Measurements from ENCODE around the gene DEK.
A peak's percentile ranks its signal among the peaks of the same experiment; 100 is the strongest.
"Not testable (repeated sequence)": the region's sequence is repeated elsewhere in the genome, so short reads cannot be mapped to it uniquely, and the experiment has no call there.

Gene DEK

GRCh38 chr6:18242062-18242851 is 22.1 kb downstream of the DEK start:
- DNase-seq (ENCODE audit: low spot score) = peak; percentile 62
- ChIA-PET CTCF (no interaction called here), POLR2A (ENCODE audit: low non-redundant PET) (no interaction called here)
- H3K27ac ChIP-seq = peak overlapping the region; percentile 82
- TF ChIP-seq, protein P1, sequence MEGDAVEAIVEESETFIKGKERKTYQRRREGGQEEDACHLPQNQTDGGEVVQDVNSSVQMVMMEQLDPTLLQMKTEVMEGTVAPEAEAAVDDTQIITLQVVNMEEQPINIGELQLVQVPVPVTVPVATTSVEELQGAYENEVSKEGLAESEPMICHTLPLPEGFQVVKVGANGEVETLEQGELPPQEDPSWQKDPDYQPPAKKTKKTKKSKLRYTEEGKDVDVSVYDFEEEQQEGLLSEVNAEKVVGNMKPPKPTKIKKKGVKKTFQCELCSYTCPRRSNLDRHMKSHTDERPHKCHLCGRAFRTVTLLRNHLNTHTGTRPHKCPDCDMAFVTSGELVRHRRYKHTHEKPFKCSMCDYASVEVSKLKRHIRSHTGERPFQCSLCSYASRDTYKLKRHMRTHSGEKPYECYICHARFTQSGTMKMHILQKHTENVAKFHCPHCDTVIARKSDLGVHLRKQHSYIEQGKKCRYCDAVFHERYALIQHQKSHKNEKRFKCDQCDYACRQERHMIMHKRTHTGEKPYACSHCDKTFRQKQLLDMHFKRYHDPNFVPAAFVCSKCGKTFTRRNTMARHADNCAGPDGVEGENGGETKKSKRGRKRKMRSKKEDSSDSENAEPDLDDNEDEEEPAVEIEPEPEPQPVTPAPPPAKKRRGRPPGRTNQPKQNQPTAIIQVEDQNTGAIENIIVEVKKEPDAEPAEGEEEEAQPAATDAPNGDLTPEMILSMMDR (conservative IDR thresholded peaks at IDR 0.05; ENCODE audit: low read depth) = no peak

DNA sequence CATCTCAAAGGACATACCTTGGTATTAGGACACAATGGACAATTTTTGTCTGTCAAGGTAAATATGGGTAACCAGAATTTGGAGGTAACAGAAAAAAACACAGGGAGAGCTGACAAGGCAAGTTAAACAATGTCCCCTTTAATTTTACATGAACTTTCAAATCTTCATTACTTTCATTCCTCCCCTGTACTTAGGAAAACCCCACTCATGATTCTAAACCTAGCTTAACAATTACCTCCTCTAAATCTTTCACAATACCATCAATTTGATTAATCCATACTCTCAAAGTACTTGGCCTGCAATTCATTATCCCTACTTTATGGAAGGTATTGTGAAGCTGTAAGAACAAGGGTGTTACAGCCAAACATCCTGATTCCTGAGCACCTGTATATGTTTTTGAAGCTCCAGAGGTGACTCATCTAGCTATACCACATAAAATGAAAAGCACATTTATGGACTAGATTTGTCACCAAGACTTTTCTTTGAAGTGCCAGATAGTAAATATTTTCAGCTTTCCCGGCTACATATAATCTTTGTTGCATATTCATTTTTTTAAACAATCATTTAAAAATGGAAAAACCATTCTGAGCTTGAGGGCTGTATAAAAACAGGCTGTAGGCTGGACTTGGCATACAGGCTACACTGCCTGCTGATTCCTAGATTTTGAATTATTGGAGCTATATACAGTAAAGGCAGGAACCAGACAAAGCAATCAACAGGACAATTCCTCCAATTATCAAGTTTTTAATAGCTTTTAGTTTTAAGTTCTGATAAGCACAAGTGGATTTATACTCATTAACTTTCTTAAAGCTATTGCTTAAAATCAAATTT is 22.9 kb downstream of the DEK start:
- H3K27ac ChIP-seq = peak overlapping the region; percentile 82
- DNase-seq (ENCODE audit: low spot score) = no peak
- CTCF ChIA-PET = no interaction called here
- POLR2A ChIA-PET (ENCODE audit: low non-redundant PET) = no interaction called here
- TF ChIP-seq, protein P1 (conservative IDR thresholded peaks at IDR 0.05; ENCODE audit: low read depth) = no peak

- POLR2A ChIA-PET (ENCODE audit: low non-redundant PET) = no interaction called here
- TF ChIP-seq, protein P1 (conservative IDR thresholded peaks at IDR 0.05; ENCODE audit: low read depth) = no peak
- CTCF ChIA-PET = no interaction called here
- DNase-seq (ENCODE audit: low spot score) = no peak
- no peak overlapping the region for H3K27ac ChIP-seq
These were observed 24.1 kb downstream of the DEK start for GRCh38 chr6:18240230-18240629.

GRCh38 chr6:18237167-18237566 is 27.2 kb downstream of the DEK start:
- POLR2A ChIA-PET (ENCODE audit: low non-redundant PET) = no interaction called here

GRCh38 chr6:18235524-18235923 is 28.8 kb downstream of the DEK start:
- no peak overlapping the region for H3K27ac ChIP-seq
- POLR2A ChIA-PET (ENCODE audit: low non-redundant PET) = no interaction called here
- CTCF ChIA-PET = no interaction called here
- no peak for DNase-seq (ENCODE audit: low spot score)
- TF ChIP-seq, protein P1 (conservative IDR thresholded peaks at IDR 0.05; ENCODE audit: low read depth) = no peak

More at GRCh38 chr6:18237167-18237566, 27.2 kb downstream of the DEK start:
- CTCF ChIA-PET = no interaction called here
- no peak overlapping the region for H3K27ac ChIP-seq
- TF ChIP-seq, protein P1 (conservative IDR thresholded peaks at IDR 0.05; ENCODE audit: low read depth) = no peak
- DNase-seq (ENCODE audit: low spot score) = no peak

DNA sequence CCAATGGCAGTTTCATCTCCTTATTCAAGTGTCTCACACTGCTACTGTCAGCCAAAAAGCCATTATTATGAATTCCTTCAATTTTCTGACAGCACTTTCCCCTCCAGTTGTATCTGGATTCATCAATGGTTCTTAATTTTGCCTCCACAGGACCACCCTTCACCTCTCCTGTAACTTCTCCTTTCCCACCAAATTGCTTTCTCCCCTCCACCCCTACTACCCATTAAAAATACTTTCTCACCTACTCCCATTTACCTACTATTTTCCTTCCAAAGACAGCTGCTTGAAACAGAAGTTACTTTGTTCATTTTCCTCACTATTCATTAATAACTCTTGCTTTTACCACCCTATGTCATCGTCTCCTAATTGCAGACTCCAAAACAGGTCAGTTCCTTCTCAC is 29.8 kb downstream of the DEK start:
- DNase-seq (ENCODE audit: low spot score) = no peak
- no peak overlapping the region for H3K27ac ChIP-seq
- ChIA-PET CTCF (no interaction called here), POLR2A (ENCODE audit: low non-redundant PET) (no interaction called here)
- TF ChIP-seq, protein P1 (conservative IDR thresholded peaks at IDR 0.05; ENCODE audit: low read depth) = no peak

DNA sequence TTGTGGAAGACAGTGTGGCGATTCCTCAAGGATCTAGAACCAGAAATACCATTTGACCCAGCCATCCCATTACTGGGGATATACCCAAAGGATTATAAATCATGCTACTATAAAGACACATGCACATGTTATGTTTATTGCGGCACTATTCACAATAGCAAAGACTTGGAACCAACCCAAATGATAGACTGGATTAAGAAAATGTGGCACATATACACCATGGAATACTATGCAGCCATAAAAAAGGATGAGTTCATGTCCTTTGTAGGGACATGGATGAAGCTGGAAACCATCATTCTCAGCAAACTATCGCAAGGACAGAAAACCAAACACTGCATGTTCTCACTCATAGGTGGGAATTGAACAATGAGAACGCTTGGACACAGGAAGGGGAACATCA is 30.6 kb downstream of the DEK start:
- DNase-seq (ENCODE audit: low spot score); CTCF ChIA-PET; H3K27ac ChIP-seq; POLR2A ChIA-PET (ENCODE audit: low non-redundant PET): not testable (repeated sequence)

GRCh38 chr6:18231856-18232255 is 32.5 kb downstream of the DEK start:
- CTCF ChIA-PET; POLR2A ChIA-PET (ENCODE audit: low non-redundant PET); H3K27ac ChIP-seq; DNase-seq (ENCODE audit: low spot score): not testable (repeated sequence)

DNA sequence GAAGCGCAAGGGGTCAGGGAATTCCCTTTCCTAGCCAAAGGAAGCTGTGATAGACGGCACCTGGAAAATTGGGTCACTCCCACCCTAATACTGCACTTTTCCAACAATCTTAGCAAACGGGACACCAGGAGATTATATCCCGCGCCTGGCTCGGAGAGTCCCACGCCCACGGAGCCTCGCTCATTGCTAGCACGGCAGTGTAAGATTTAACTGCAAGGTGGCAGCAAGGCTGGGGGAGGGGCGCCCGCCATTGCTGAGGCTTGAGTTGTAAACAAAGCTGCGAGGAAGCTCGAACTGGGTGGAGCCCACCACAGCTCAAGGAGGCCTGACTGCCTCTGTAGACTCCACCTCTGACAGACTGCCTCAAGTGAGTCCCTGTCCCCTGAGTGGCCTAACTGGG is 35.7 kb downstream of the DEK start:
- H3K27ac ChIP-seq; POLR2A ChIA-PET (ENCODE audit: low non-redundant PET); CTCF ChIA-PET; DNase-seq (ENCODE audit: low spot score): not testable (repeated sequence)

GRCh38 chr6:18227166-18227565 is 37.2 kb downstream of the DEK start:
- H3K27ac ChIP-seq; DNase-seq (ENCODE audit: low spot score); POLR2A ChIA-PET (ENCODE audit: low non-redundant PET); CTCF ChIA-PET: not testable (repeated sequence)

Measured in RWPE1 (cell line).